HCT116 (cell line): Measurements from ENCODE around the gene LLGL2. TPM values are rescaled to one million over a fixed set of nuclear protein-coding genes. Genes with fewer than 3 reads are reported as not detected.

Experiments used
- ATAC-seq: fragments of 200-7000 bp; cut with Tn5 transposase; 2 replicates; pipeline ENCODE4 v1.9.1; 2020; ENCODE audit warnings: mild to moderate bottlenecking, moderate library complexity
- BruUV-seq: library from RNA; stranded (reverse); fragments of 400-500 nt; replicated peaks from 2 replicates; lab custom pipeline; 2021; lab: Mats Ljungman, UMichigan
- CTCF ChIA-PET: fragments of 300-600 bp; sonication (Branson Sonifier 250); formaldehyde crosslinking; loops from one replicate; lab custom pipeline; 2021; ENCODE audit warnings: antibody characterized with exemption; lab: Charles Lee
- POLR2A ChIA-PET: fragments of 300-600, 350-600 bp; sonication (Branson Sonifier 250); formaldehyde crosslinking; loops from one replicate; lab custom pipeline; 2021; ENCODE audit warnings: antibody characterized with exemption; lab: Charles Lee
- RAD21 ChIA-PET, 2 experiments: fragments of 300-600 bp; sonication (Branson Sonifier 250); formaldehyde crosslinking; loops; one replicate each; lab custom pipeline; 2023; ENCODE audit warnings: low total read pairs in 2 of 2; ENCODE audit not compliant: uncharacterized antibody in 2 of 2, unreplicated experiment in 2 of 2, low non-redundant PET in 1 of 2; lab: Charles Lee
- DNase-seq: peaks from one replicate; pipeline ENCODE4 v3.0.0-alpha.2; 2010; ENCODE audit warnings: low read depth, low spot score
- H2AFZ ChIP-seq: fragments of 200-600 bp; shearing (Covaris generic), sonication (generic); 2 replicates; pipeline ENCODE4 v1.6.1; 2017; ENCODE audit warnings: low read depth, mixed run types, mixed read lengths, antibody characterized with exemption, low read length; ENCODE audit not compliant: poor library complexity, severe bottlenecking
- H3K27ac ChIP-seq: 2 replicates; pipeline ENCODE4 v1.5.1; 2012; ENCODE audit warnings: low read depth, low read length
- H3K27me3 ChIP-seq: fragments of 200-600 bp; sonication (generic); 2 replicates; pipeline ENCODE4 v1.6.1; 2016; ENCODE audit warnings: mixed run types, low read length, mixed read lengths; ENCODE audit not compliant: insufficient read depth
- H3K36me3 ChIP-seq, 2 experiments: fragments of 200-500 bp in 1 of 2; fragments of 200-600 bp in 1 of 2; sonication (Bioruptor generic) in 1 of 2; sonication (generic) in 1 of 2; 2 replicates each; pipeline versions ENCODE4 v1.5.1 to v1.6.1; 2014 to 2016; ENCODE audit warnings: low read length in 2 of 2, inconsistent platforms in 1 of 2, mixed read lengths in 1 of 2, mixed run types in 1 of 2; ENCODE audit not compliant: insufficient read depth in 2 of 2, control insufficient read depth in 1 of 2
- H3K4me1 ChIP-seq, 2 experiments: fragments of 200-600 bp in 1 of 2; sonication (generic) in 1 of 2; 2 replicates each; pipeline versions ENCODE4 v1.5.1 to v1.6.1; 2012 to 2017; ENCODE audit warnings: low read length in 2 of 2, inconsistent platforms in 1 of 2, mild to moderate bottlenecking in 1 of 2, mixed read lengths in 1 of 2, mixed run types in 1 of 2, moderate library complexity in 1 of 2; ENCODE audit not compliant: insufficient read depth in 2 of 2, control insufficient read depth in 1 of 2
- H3K4me2 ChIP-seq: fragments of 200-600 bp; sonication (generic); 2 replicates; pipeline ENCODE4 v1.6.1; 2017; ENCODE audit warnings: mixed run types, low read length, mixed read lengths
- H3K4me3 ChIP-seq, 2 experiments: fragments of 200-600 bp in 1 of 2; sonication (generic) in 1 of 2; replicated peaks in 1 of 2; 2 replicates each; pipeline ENCODE4 v1.5.1; 2011 to 2016; ENCODE audit warnings: low read length in 2 of 2, control low read depth in 1 of 2, low read depth in 1 of 2, mild to moderate bottlenecking in 1 of 2, mixed read lengths in 1 of 2, mixed run types in 1 of 2
- H3K79me2 ChIP-seq: fragments of 200-600 bp; sonication (generic); 2 replicates; pipeline ENCODE4 v1.6.1; 2017; ENCODE audit warnings: mild to moderate bottlenecking, mixed run types, low read length, moderate library complexity, mixed read lengths; ENCODE audit not compliant: insufficient read depth
- H3K9ac ChIP-seq: fragments of 200-600 bp; sonication (generic); 2 replicates; pipeline ENCODE4 v1.6.1; 2016; ENCODE audit warnings: low read length, mixed read lengths
- H3K9me2 ChIP-seq: fragments of 200-600 bp; sonication (generic), shearing (Covaris generic); 2 replicates; pipeline ENCODE4 v1.6.1; 2017; ENCODE audit warnings: mixed run types, mild to moderate bottlenecking, moderate library complexity; ENCODE audit not compliant: insufficient read depth
- H3K9me3 ChIP-seq, 2 experiments: fragments of 200-500 bp in 1 of 2; fragments of 200-600 bp in 1 of 2; sonication (Bioruptor generic) in 1 of 2; sonication (generic) in 1 of 2; 2 replicates each; pipeline ENCODE4 v1.6.1; 2014 to 2017; ENCODE audit warnings: low read length in 2 of 2, mixed read lengths in 2 of 2, inconsistent platforms in 1 of 2, low read depth in 1 of 2, mild to moderate bottlenecking in 1 of 2, mixed run types in 1 of 2, moderate library complexity in 1 of 2; ENCODE audit not compliant: control insufficient read depth in 1 of 2, insufficient read depth in 1 of 2
- H4K20me1 ChIP-seq: fragments of 200-600 bp; sonication (generic), shearing (Covaris generic); 2 replicates; pipeline ENCODE4 v1.6.1; 2017; ENCODE audit warnings: mixed run types, mild to moderate bottlenecking, moderate library complexity; ENCODE audit not compliant: insufficient read depth
- CBX3 ChIP-seq: IDR thresholded peaks from 2 replicates; pipeline ENCODE4 v1.6.1; 2012; ENCODE audit warnings: low read depth
- CEBPB ChIP-seq: IDR thresholded peaks from 2 replicates; pipeline ENCODE4 v1.6.1; 2012; ENCODE audit warnings: low read depth
- ELF1 ChIP-seq: IDR thresholded peaks from 2 replicates; pipeline ENCODE4 v1.6.1; 2012; ENCODE audit warnings: low read depth, borderline replicate concordance
- EZH2 ChIP-seq: fragments of 200-600 bp; sonication (generic); IDR thresholded peaks from 2 replicates; pipeline ENCODE4 v1.6.1; 2017; ENCODE audit warnings: antibody characterized with exemption, mixed run types
- EZH2phosphoT487 ChIP-seq: fragments of 200-600 bp; IDR thresholded peaks from 2 replicates; pipeline ENCODE4 v1.6.1; 2018; ENCODE audit warnings: antibody characterized with exemption, borderline replicate concordance
- JUND ChIP-seq: IDR thresholded peaks from 2 replicates; pipeline ENCODE4 v1.6.1; 2012
- SIN3A ChIP-seq: IDR thresholded peaks from 2 replicates; pipeline ENCODE4 v1.6.1; 2012; ENCODE audit warnings: low read depth
- SRF ChIP-seq: IDR thresholded peaks from 2 replicates; pipeline ENCODE4 v1.6.1; 2012; ENCODE audit warnings: low read depth
- YY1 ChIP-seq: IDR thresholded peaks from 2 replicates; pipeline ENCODE4 v1.6.1; 2011; ENCODE audit warnings: low read length, low read depth, moderate library complexity, mild to moderate bottlenecking; ENCODE audit not compliant: insufficient replicate concordance; ENCODE audit errors: extremely low read depth
- intact Hi-C: fragments of 100-400 bp; cut with micrococcal nuclease; formaldehyde crosslinking; loops from 2 replicates; pipeline ENCODE4 v1.10.0; 2022
- total RNA-seq: library from RNA; stranded (reverse); gene quantifications from one replicate; pipeline ENCODE4 v1.2.1, GENCODE V29; 2021; ENCODE audit not compliant: unreplicated experiment
- TF ChIP-seq, protein P1 (sequence below): IDR thresholded peaks from 2 replicates; pipeline ENCODE4 v1.6.1; 2012
- TF ChIP-seq, protein P2 (sequence below), 3 experiments: fragments of 200-600 bp in 1 of 3; sonication (generic) in 1 of 3; IDR thresholded peaks in 2 of 3; conservative IDR thresholded peaks in 1 of 3; 2 replicates each; pipeline ENCODE4 v1.5.1; 2012 to 2017; ENCODE audit warnings: low read depth in 2 of 3, low read length in 2 of 3, antibody characterized with exemption in 1 of 3, borderline replicate concordance in 1 of 3, control low read depth in 1 of 3, mild to moderate bottlenecking in 1 of 3, mixed read lengths in 1 of 3, mixed run types in 1 of 3, moderate library complexity in 1 of 3; ENCODE audit not compliant: insufficient read depth in 1 of 3
- TF ChIP-seq, protein P3 (sequence below): IDR thresholded peaks from 2 replicates; pipeline ENCODE4 v1.6.1; 2011; ENCODE audit warnings: mild to moderate bottlenecking, low read length, moderate library complexity; ENCODE audit not compliant: insufficient replicate concordance; ENCODE audit errors: extremely low read depth

The LLGL2 gene
- total RNA-seq, 1 experiment from 2014 or later = 209 TPM

DNA sequence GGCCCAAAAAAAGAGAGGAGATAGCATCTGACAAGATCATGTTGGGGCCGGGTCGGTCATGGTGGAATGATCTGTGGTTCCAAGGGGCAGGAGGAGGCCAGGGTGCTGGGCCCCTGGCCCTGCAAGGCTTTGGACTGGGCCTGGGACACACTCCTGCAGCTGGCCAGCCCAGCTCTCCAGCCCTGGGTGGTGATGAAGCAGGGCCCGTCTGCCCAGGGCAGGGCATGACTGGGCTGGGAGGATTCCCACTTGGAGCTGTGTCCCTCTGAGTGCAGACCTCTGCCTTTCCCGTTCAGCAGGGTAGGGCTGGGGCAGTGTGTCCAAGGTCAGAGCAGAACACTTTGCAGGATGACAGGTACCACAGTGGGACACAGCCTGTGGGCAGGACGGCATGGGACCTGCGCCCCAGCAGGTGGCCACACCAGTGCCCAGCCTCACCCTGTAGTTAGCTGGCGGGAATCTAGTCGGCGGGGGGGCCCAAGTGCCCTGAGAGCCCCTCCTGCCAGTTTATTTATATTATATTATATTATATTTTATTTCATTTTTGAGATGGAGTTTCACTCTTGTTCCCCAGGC lies 34.5 kb downstream of the LLGL2 start (continued):
- no peak for TF ChIP-seq YY1
- no peak for TF ChIP-seq EZH2
- TF ChIP-seq SRF = no peak

DNA sequence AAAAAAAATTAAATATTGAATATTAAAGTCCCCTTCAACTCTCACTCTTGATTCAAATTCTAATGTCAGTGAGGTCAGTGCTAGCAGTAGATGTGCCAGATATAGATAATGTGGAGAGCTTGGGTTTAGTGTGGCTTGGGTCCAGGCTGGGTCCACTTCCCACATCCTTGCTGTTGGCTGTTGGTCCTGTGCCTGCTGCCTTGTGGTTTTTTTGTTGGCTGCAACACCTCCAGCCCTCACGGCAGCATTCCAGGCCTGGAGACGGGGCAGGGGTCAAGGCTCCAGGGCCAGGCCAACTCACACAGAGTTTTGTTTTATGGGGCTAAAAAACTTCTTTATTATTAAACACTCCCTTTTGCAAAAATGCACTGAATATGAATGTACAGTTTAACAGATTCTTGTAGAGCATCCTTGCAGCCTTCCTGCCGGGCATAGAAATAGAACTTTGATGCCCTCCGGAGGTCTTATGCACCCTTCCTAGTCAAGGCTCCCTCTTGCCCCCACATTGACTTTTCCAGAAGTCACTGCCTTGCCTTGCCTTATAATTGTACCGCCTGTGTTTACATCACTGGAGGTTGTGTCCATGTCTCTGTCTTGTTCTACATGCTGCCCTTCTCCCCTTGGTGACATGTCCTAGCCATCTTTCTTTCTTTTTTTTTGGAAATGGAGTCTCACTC lies 36.6 kb downstream of the LLGL2 start:
- TF ChIP-seq CBX3 (no peak), JUND (no peak), ELF1 (no peak), EZH2phosphoT487 (no peak), CEBPB (no peak), SRF (no peak), SIN3A (no peak)
- TF ChIP-seq, protein P1, sequence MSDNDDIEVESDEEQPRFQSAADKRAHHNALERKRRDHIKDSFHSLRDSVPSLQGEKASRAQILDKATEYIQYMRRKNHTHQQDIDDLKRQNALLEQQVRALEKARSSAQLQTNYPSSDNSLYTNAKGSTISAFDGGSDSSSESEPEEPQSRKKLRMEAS = no peak
- TF ChIP-seq, protein P2, sequence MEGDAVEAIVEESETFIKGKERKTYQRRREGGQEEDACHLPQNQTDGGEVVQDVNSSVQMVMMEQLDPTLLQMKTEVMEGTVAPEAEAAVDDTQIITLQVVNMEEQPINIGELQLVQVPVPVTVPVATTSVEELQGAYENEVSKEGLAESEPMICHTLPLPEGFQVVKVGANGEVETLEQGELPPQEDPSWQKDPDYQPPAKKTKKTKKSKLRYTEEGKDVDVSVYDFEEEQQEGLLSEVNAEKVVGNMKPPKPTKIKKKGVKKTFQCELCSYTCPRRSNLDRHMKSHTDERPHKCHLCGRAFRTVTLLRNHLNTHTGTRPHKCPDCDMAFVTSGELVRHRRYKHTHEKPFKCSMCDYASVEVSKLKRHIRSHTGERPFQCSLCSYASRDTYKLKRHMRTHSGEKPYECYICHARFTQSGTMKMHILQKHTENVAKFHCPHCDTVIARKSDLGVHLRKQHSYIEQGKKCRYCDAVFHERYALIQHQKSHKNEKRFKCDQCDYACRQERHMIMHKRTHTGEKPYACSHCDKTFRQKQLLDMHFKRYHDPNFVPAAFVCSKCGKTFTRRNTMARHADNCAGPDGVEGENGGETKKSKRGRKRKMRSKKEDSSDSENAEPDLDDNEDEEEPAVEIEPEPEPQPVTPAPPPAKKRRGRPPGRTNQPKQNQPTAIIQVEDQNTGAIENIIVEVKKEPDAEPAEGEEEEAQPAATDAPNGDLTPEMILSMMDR (IDR thresholded peaks at IDR 0.05 in 2 of 3, conservative IDR thresholded peaks at IDR 0.05 in 1 of 3; ENCODE audit: borderline replicate concordance in 1 of 3, insufficient read depth in 1 of 3, low read depth in 2 of 3, low read length in 2 of 3) = no peak
- TF ChIP-seq, protein P3, sequence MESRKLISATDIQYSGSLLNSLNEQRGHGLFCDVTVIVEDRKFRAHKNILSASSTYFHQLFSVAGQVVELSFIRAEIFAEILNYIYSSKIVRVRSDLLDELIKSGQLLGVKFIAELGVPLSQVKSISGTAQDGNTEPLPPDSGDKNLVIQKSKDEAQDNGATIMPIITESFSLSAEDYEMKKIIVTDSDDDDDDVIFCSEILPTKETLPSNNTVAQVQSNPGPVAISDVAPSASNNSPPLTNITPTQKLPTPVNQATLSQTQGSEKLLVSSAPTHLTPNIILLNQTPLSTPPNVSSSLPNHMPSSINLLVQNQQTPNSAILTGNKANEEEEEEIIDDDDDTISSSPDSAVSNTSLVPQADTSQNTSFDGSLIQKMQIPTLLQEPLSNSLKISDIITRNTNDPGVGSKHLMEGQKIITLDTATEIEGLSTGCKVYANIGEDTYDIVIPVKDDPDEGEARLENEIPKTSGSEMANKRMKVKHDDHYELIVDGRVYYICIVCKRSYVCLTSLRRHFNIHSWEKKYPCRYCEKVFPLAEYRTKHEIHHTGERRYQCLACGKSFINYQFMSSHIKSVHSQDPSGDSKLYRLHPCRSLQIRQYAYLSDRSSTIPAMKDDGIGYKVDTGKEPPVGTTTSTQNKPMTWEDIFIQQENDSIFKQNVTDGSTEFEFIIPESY = no peak
- Histone ChIP-seq H3K4me2 (no peak overlapping the region), H3K4me1 (peaks cover 23% of the 10 kb centered on the region in 2 experiments), H3K9ac (no peak overlapping the region), H4K20me1 (no peaks in the 10 kb centered on the region), H3K27me3 (no peaks in the 10 kb centered on the region), H3K9me2 (no peaks in the 10 kb centered on the region), H3K27ac (no peak overlapping the region), H3K79me2 (peaks cover 8% of the 10 kb centered on the region; the same call in 1 of the 2 replicates), H3K4me3 (no peak overlapping the region), H3K9me3 (no peaks in the 10 kb centered on the region), H3K36me3 (peaks cover 19 to 26% of the 10 kb centered on the region in 2 experiments; a peak in 3 of 4 replicates), H2AFZ (no peak overlapping the region)
- no peak for DNase-seq
- intact Hi-C loops = no loop called here
- ChIA-PET POLR2A (no interaction called here), CTCF (no interaction called here), RAD21 (no interaction called here)
- BruUV-seq = no TSS peak
- no peak for ATAC-seq
